IgD-negative memory B cell (primary cell): Measurements from ENCODE around the gene SETD9. TPM values are rescaled to one million over a fixed set of nuclear protein-coding genes. Genes with fewer than 3 reads are reported as not detected.

Experiments
- H3K27ac Mint-ChIP-seq, 3 donors: one replicate each; pipeline ENCODE4 v1.8.0; 2020 to 2022; ENCODE audit warnings: mild to moderate bottlenecking in 3 of 3, mixed read lengths in 3 of 3, moderate library complexity in 1 of 3
- H3K27me3 Mint-ChIP-seq: one replicate; pipeline ENCODE4 v1.8.0; 2021; ENCODE audit warnings: mixed read lengths
- H3K36me3 Mint-ChIP-seq: one replicate; pipeline ENCODE4 v1.8.0; 2020; ENCODE audit warnings: mild to moderate bottlenecking, mixed read lengths
- H3K4me1 Mint-ChIP-seq, 3 donors: one replicate each; pipeline ENCODE4 v1.8.0; 2020 to 2022; ENCODE audit warnings: mixed read lengths in 3 of 3, mild to moderate bottlenecking in 1 of 3
- H3K4me3 Mint-ChIP-seq, 4 donors: one replicate each; pipeline ENCODE4 v1.8.0; 2020 to 2022; ENCODE audit warnings: mild to moderate bottlenecking in 4 of 4, mixed read lengths in 4 of 4, moderate library complexity in 3 of 4
- H3K9me3 Mint-ChIP-seq, 3 donors: one replicate each; pipeline ENCODE4 v1.8.0; 2020 to 2021; ENCODE audit warnings: mixed read lengths in 3 of 3, mild to moderate bottlenecking in 1 of 3
- polyA plus RNA-seq: library from polyadenylated mRNA; unstranded; fragments of 300-500 nt; fragmentation: Illumina TruSeq; gene quantifications from one replicate; pipeline ENCODE4 v1.2.3, GENCODE V29; 2021

Gene SETD9
- polyA plus RNA-seq, 1 donor from 2014 or later: 7.3 TPM

DNA sequence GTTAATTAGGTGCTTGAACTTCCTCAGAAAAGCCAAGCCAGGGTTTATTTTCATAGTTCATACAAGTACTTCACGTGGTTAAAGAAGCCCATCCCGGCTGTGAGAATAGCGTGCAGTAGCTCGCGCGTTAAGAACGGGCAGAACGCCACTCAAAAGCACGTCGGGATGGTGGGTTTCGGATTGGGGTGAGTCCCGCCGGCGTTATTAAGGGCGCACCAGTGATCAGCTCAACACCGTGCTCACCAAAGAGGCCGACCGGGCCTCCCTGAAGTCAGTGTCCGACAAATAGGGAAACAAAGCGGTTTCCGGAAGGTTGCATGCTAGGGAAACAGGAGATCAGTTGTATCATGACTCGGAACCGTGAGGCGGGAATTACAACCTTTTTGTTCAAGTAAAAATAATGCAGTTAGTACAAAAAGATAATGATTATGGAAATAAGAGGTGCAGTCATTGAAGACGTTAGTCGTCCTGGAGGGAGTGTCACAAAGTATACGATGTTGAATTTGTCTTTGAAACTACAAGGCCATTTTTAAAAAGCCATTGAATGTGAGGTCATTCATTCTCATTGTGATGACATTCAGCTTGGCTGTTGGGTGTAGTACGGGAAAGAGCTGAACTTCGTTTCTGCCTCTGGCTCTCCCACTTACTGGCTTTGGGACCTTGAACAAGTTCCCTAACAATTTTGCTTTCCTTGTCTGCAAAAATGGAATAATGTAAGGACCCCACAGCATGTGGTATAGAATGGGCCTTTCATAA, 992 bp downstream of the SETD9 start:
- H3K36me3 Mint-ChIP-seq: no peaks in the 10 kb centered on the region
- H3K27me3 Mint-ChIP-seq: peaks cover 3% of the 10 kb centered on the region
- H3K4me3 Mint-ChIP-seq: peak overlapping the region; percentile 88 to 99 (median 96)
- peak overlapping the region; percentile 76 to 96 (median 84) for H3K27ac Mint-ChIP-seq
- H3K9me3 Mint-ChIP-seq: peaks cover 0 to 5% (median 0%) of the 10 kb centered on the region in 3 donors
- H3K4me1 Mint-ChIP-seq: peaks cover 14 to 19% (median 17%) of the 10 kb centered on the region in 3 donors

GRCh38 chr5:56913766-56914165, 4.4 kb downstream of the SETD9 start:
- H3K4me3 Mint-ChIP-seq: no peak overlapping the region
- no peaks in the 10 kb centered on the region for H3K9me3 Mint-ChIP-seq
- H3K4me1 Mint-ChIP-seq: peaks cover 7 to 12% (median 11%) of the 10 kb centered on the region in 3 donors
- H3K36me3 Mint-ChIP-seq: no peaks in the 10 kb centered on the region
- no peaks in the 10 kb centered on the region for H3K27me3 Mint-ChIP-seq
- no peak overlapping the region for H3K27ac Mint-ChIP-seq

DNA sequence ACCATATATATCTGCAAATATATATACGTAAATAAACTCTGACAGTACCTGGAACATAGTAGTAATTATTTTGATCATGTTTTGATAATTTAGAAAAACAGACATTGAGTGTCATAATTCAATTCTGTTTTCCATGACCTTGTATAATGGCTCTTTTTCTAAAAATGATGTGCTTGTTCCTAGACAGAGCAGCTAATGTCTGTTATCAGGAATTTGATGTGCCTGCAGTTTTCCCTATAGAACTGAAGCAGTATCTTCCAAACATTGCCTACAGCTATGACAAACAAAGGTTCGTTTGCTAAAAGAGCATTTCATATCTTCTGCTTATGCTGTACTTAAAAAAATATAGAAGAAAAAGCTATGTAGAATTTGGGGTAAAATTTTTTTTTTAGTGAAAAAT, 5.3 kb downstream of the SETD9 start:
- no peaks in the 10 kb centered on the region for H3K9me3 Mint-ChIP-seq
- peaks cover 4 to 12% (median 8%) of the 10 kb centered on the region in 3 donors for H3K4me1 Mint-ChIP-seq
- H3K4me3 Mint-ChIP-seq: no peak overlapping the region
- no peak overlapping the region for H3K27ac Mint-ChIP-seq
- H3K36me3 Mint-ChIP-seq: no peaks in the 10 kb centered on the region
- no peaks in the 10 kb centered on the region for H3K27me3 Mint-ChIP-seq

GRCh38 chr5:56917534-56917933, 8.1 kb downstream of the SETD9 start:
- H3K9me3 Mint-ChIP-seq: no peaks in the 10 kb centered on the region
- peak overlapping the region in 1 of 3 donors; percentile 40 for H3K27ac Mint-ChIP-seq
- H3K36me3 Mint-ChIP-seq: no peaks in the 10 kb centered on the region
- peaks cover 0 to 1% (median 0%) of the 10 kb centered on the region in 3 donors for H3K4me1 Mint-ChIP-seq
- H3K27me3 Mint-ChIP-seq: no peaks in the 10 kb centered on the region
- no peak overlapping the region for H3K4me3 Mint-ChIP-seq

DNA sequence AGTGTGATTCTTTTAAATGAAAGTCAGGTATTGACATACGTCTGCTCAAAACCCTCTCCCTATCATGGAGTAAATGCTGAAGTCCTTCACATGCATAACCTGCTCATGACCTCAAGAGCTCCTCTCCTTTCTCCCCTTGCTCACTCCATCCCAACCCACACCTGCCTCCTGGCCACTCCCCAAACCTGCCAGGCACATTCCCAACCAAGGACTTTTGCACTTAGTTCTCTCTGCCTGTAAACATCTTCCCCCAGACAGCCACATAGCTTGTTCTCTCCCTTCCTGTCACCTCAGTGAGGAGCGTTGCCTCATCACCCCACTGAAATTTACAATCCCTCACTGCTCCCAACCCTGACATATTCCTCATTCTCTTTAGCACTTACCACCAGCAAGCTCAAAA, 8.7 kb downstream of the SETD9 start:
- H3K4me3 Mint-ChIP-seq: no peak overlapping the region
- H3K27me3 Mint-ChIP-seq: no peaks in the 10 kb centered on the region
- H3K27ac Mint-ChIP-seq: no peak overlapping the region
- peaks cover 0 to 1% (median 0%) of the 10 kb centered on the region in 3 donors for H3K4me1 Mint-ChIP-seq
- no peaks in the 10 kb centered on the region for H3K36me3 Mint-ChIP-seq
- no peaks in the 10 kb centered on the region for H3K9me3 Mint-ChIP-seq

GRCh38 chr5:56919942-56920662, 10.7 kb downstream of the SETD9 start:
- H3K27me3 Mint-ChIP-seq: no peaks in the 10 kb centered on the region
- no peak overlapping the region for H3K27ac Mint-ChIP-seq

DNA sequence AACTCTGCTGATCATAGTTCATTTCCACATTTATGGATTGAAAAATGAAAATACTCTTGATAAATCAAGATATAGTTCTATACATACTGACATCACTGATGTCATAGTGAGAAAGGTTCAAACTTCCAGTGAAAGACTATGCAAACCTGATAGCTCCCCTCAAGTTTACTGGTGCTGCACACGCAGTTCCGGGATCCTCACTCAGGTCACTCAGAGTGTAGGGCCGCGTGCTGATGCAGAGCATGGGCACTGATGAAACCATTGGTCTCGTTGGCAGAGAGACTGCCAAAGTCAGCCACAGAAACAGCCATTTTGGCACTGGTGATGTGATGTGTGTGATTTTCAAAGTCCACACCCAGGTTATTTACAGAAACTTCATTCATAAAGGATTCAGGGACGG, 13.5 kb downstream of the SETD9 start:
- Mint-ChIP-seq H3K4me1 (peaks cover 0 to 1% (median 0%) of the 10 kb centered on the region in 3 donors), H3K4me3 (no peak overlapping the region), H3K9me3 (no peaks in the 10 kb centered on the region), H3K27me3 (no peaks in the 10 kb centered on the region), H3K36me3 (peaks cover 2% of the 10 kb centered on the region), H3K27ac (no peak overlapping the region)

More at GRCh38 chr5:56919942-56920662, 10.7 kb downstream of the SETD9 start:
- Mint-ChIP-seq H3K9me3 (no peaks in the 10 kb centered on the region), H3K4me1 (peaks cover 0 to 1% (median 0%) of the 10 kb centered on the region in 3 donors), H3K4me3 (no peak overlapping the region), H3K36me3 (no peaks in the 10 kb centered on the region)

GRCh38 chr5:56934325-56934724, 24.9 kb downstream of the SETD9 start:
- no peaks in the 10 kb centered on the region for H3K27me3 Mint-ChIP-seq
- H3K4me3 Mint-ChIP-seq: no peak overlapping the region
- H3K4me1 Mint-ChIP-seq: no peaks in the 10 kb centered on the region
- H3K9me3 Mint-ChIP-seq: no peaks in the 10 kb centered on the region
- no peak overlapping the region for H3K27ac Mint-ChIP-seq
- peaks cover 4% of the 10 kb centered on the region for H3K36me3 Mint-ChIP-seq

DNA sequence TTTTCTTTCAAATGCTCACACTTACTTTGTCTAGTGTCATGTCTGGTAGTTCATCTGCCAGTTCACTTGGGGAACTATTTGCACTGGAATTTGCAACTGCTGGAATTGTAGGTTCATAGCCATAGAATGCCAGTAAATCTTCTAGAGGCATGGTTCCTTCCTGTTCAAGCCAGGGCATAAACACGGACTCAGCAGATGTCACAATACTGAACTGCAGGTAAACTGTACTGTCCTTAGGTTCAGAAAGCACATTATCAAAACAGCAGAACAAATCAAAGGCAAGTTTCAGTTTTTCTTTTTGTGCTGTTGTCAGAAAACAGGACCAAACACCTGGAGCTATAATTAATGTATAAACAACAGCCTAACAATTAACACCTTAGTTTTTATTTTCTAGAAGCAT, 29.5 kb downstream of the SETD9 start:
- H3K4me1 Mint-ChIP-seq: peaks cover 0 to 11% (median 3%) of the 10 kb centered on the region in 3 donors
- H3K27ac Mint-ChIP-seq: no peak overlapping the region
- peaks cover 11% of the 10 kb centered on the region for H3K36me3 Mint-ChIP-seq
- no peaks in the 10 kb centered on the region for H3K27me3 Mint-ChIP-seq
- H3K9me3 Mint-ChIP-seq: no peaks in the 10 kb centered on the region
- H3K4me3 Mint-ChIP-seq: no peak overlapping the region

- peaks cover 3 to 11% (median 7%) of the 10 kb centered on the region in 3 donors for H3K4me1 Mint-ChIP-seq
- no peaks in the 10 kb centered on the region for H3K27me3 Mint-ChIP-seq
- no peak overlapping the region for H3K4me3 Mint-ChIP-seq
- H3K9me3 Mint-ChIP-seq: no peaks in the 10 kb centered on the region
- peak overlapping the region in 1 of 3 donors; percentile 67 for H3K27ac Mint-ChIP-seq
- peaks cover 10% of the 10 kb centered on the region for H3K36me3 Mint-ChIP-seq
Measured at GRCh38 chr5:56941981-56942380, 32.6 kb downstream of the SETD9 start.

DNA sequence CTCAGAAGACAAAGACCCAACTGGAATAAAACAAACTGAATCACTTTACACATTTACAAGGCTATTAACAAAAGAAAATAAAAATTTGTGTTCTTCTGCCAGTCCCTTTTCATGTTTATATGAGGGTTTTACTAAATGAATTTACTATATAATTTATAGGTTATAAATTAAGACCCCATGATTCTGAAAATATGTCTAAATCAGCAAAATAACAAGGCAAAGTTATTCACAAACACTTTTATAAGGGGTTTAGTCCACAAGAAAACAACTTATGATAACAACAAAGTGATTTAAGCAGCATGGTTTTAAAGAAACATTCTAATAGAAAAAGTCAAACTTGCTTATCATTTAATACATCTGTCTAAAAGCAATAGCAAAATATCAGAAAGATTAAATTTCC, 37.7 kb downstream of the SETD9 start:
- H3K4me3 Mint-ChIP-seq: no peak overlapping the region
- no peaks in the 10 kb centered on the region for H3K9me3 Mint-ChIP-seq
- no peak overlapping the region for H3K27ac Mint-ChIP-seq
- H3K27me3 Mint-ChIP-seq: no peaks in the 10 kb centered on the region
- peaks cover 9% of the 10 kb centered on the region for H3K36me3 Mint-ChIP-seq
- H3K4me1 Mint-ChIP-seq: peaks cover 14 to 17% (median 16%) of the 10 kb centered on the region in 3 donors

GRCh38 chr5:56950626-56951125, 41.3 kb downstream of the SETD9 start:
- Mint-ChIP-seq H3K4me3 (peak overlapping the region; percentile 92 to 98 (median 96)), H3K27ac (peak overlapping the region; percentile 44 to 90 (median 90)), H3K27me3 (peaks cover 2% of the 10 kb centered on the region), H3K36me3 (no peaks in the 10 kb centered on the region), H3K4me1 (peaks cover 15 to 24% (median 16%) of the 10 kb centered on the region in 3 donors), H3K9me3 (no peaks in the 10 kb centered on the region)

DNA sequence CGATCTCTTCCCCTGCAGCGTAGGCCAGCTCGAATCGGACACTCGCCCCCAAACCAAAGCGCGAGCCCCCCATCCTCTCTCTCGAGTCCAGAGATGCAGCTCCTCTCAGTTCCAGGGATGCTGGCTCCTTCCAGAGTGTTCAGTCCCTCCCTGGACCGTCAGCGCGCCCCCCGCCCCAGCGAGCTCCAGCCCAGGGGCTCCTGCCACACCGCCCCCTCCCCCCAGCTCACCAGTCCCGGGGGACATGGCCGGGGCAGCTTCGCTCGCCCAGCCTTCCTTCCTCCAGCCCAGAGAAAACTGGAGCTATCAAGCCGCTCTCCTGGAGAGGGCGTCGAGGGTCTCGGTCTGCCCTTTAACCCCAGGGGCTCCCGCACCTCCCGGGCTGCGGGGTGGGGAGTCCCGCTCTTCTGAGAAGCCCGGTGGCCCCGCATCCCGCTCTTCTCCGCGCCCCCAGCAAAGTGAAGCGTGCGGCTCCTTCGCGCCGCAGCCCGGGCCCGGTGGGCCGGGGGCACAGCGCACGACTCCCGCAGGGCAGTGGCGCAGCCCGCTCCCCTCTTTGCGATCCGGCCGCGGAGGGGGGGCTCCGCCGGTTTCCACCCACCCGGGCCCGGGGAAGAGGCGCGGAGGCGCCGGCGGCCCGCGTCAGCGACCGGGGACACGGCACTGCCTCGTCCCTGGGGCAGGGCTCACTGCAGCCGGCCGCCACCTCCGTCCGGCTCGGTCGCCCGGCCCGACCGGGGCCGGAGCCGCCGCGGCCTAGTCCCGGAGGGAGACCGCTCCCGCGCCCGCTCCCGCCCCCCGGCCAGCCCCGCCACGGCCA, 41.9 kb downstream of the SETD9 start:
- Mint-ChIP-seq H3K27ac (peak overlapping the region in 2 of 3 donors; percentile 90), H3K27me3 (peaks cover 2% of the 10 kb centered on the region), H3K4me3 (peak overlapping the region; percentile 92 to 98 (median 96)), H3K4me1 (peaks cover 11 to 21% (median 15%) of the 10 kb centered on the region in 3 donors), H3K9me3 (no peaks in the 10 kb centered on the region), H3K36me3 (no peaks in the 10 kb centered on the region)

GRCh38 chr5:56951946-56952691, 42.7 kb downstream of the SETD9 start, which contains the start of gene MIER3:
MIER3 (minus strand) TSS chr5:56952123; CDS start chr5:56952102, 21 bp downstream.
- Mint-ChIP-seq H3K27ac (peak within 1 kb of the TSS; percentile 81 to 90 (median 90)), H3K36me3 (no peaks in the 10 kb centered on the region), H3K27me3 (peaks cover 4% of the 10 kb centered on the region), H3K4me3 (peak within 1 kb of the TSS; percentile 92 to 98 (median 96)), H3K9me3 (no peaks in the 10 kb centered on the region), H3K4me1 (peaks cover 11 to 21% (median 15%) of the 10 kb centered on the region in 3 donors)
